ENCODE results near the gene COL6A2.

Gene COL6A2

GRCh38 chr21:46109313-46110221, 11.7 kb downstream of the COL6A2 start:
- no peak for TF ChIP-seq NFIC (IDR thresholded peaks at IDR 0.05)
- no peak for TF ChIP-seq YY1 (IDR thresholded peaks at IDR 0.05; ENCODE audit: low read depth)
- TF ChIP-seq ZBTB7A (IDR thresholded peaks at IDR 0.05; ENCODE audit: low read depth) = no peak
- TF ChIP-seq CEBPB (IDR thresholded peaks at IDR 0.05) = no peak
- TF ChIP-seq USF1 (IDR thresholded peaks at IDR 0.05) = no peak
- TF ChIP-seq TAF1 (IDR thresholded peaks at IDR 0.05; ENCODE audit: low read depth) = no peak
- TF ChIP-seq MAX (IDR thresholded peaks at IDR 0.05) = no peak
- TF ChIP-seq RAD21 (IDR thresholded peaks at IDR 0.05; ENCODE audit: low read depth) = no peak
- TF ChIP-seq EP300 (IDR thresholded peaks at IDR 0.05; ENCODE audit: borderline replicate concordance) = no peak
- no peak for TF ChIP-seq EGR1 (IDR thresholded peaks at IDR 0.05)
- no peak for TF ChIP-seq FOXM1 (IDR thresholded peaks at IDR 0.05; ENCODE audit: borderline replicate concordance, low read depth)

DNA sequence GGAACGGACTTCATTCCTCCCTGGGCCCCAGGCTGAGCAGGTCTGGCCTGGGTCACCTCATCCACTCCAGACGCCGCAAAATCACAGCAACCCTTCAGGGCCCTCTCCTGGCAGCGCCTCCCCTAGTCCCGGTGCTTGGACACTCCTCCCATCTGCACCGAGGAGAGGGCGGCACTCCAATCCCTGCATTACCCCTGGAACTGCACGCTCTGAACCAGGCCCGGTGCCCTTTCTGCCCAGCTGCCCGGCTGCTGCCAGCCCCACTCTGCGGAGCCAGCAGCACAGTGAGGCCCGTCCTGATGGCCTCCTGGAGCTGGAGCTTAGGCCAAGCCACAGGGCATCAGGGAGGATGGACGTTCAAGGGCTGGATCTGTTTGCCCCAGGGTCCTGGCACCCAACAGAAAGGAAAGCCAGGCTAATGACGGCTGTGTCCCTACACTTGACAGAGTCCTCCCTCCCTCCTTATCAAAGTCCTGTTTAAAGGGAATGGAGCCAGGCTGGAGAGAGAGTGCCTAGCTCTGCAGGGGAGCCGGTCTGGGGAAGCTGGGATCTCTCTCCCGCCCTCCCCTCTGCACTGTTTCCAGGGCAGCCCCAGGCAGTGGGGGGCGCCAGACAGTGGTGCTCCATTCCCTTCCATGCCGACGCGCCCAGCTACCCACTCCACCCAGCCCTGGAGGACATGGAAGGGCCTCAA, 12.7 kb downstream of the COL6A2 start:
- TF ChIP-seq RAD21 (IDR thresholded peaks at IDR 0.05; ENCODE audit: low read depth) (no peak), EGR1 (IDR thresholded peaks at IDR 0.05) (no peak), FOXM1 (IDR thresholded peaks at IDR 0.05; ENCODE audit: borderline replicate concordance, low read depth) (no peak), CEBPB (IDR thresholded peaks at IDR 0.05) (no peak), NFIC (IDR thresholded peaks at IDR 0.05) (no peak), EP300 (IDR thresholded peaks at IDR 0.05; ENCODE audit: borderline replicate concordance) (no peak), CREB1 (IDR thresholded peaks at IDR 0.05; ENCODE audit: low read depth) (no peak), TAF1 (IDR thresholded peaks at IDR 0.05; ENCODE audit: low read depth) (no peak), USF1 (IDR thresholded peaks at IDR 0.05) (no peak), TCF12 (IDR thresholded peaks at IDR 0.05; ENCODE audit: low read depth) (no peak), YY1 (IDR thresholded peaks at IDR 0.05; ENCODE audit: low read depth) (no peak), TEAD4 (IDR thresholded peaks at IDR 0.05) (no peak)

DNA sequence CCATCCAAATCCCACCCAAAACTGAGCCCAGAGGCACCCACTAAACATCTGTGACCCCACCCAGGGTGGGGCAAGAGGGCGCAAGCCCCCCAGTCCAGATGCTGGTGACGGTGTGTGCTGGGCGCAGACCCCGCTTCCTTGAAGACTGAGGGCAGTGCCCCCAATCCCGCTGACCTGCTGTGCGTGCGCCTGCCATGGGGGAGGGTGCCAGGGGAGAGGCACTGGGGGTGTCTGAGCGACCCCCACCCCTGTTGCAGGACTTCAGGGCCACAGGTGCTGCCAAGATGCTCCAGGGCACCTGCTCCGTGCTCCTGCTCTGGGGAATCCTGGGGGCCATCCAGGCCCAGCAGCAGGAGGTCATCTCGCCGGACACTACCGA, 13.3 kb downstream of the COL6A2 start:
- TF ChIP-seq TAF1 (IDR thresholded peaks at IDR 0.05; ENCODE audit: low read depth) (no peak), CREB1 (IDR thresholded peaks at IDR 0.05; ENCODE audit: low read depth) (no peak), EGR1 (IDR thresholded peaks at IDR 0.05) (no peak), TEAD4 (IDR thresholded peaks at IDR 0.05) (no peak), CEBPB (IDR thresholded peaks at IDR 0.05) (no peak)
- TF ChIP-seq, protein P1, sequence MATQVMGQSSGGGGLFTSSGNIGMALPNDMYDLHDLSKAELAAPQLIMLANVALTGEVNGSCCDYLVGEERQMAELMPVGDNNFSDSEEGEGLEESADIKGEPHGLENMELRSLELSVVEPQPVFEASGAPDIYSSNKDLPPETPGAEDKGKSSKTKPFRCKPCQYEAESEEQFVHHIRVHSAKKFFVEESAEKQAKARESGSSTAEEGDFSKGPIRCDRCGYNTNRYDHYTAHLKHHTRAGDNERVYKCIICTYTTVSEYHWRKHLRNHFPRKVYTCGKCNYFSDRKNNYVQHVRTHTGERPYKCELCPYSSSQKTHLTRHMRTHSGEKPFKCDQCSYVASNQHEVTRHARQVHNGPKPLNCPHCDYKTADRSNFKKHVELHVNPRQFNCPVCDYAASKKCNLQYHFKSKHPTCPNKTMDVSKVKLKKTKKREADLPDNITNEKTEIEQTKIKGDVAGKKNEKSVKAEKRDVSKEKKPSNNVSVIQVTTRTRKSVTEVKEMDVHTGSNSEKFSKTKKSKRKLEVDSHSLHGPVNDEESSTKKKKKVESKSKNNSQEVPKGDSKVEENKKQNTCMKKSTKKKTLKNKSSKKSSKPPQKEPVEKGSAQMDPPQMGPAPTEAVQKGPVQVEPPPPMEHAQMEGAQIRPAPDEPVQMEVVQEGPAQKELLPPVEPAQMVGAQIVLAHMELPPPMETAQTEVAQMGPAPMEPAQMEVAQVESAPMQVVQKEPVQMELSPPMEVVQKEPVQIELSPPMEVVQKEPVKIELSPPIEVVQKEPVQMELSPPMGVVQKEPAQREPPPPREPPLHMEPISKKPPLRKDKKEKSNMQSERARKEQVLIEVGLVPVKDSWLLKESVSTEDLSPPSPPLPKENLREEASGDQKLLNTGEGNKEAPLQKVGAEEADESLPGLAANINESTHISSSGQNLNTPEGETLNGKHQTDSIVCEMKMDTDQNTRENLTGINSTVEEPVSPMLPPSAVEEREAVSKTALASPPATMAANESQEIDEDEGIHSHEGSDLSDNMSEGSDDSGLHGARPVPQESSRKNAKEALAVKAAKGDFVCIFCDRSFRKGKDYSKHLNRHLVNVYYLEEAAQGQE (IDR thresholded peaks at IDR 0.05; ENCODE audit: low read depth) = no peak

GRCh38 chr21:46111857-46112724, 14.2 kb downstream of the COL6A2 start:
- TF ChIP-seq MAX (IDR thresholded peaks at IDR 0.05) = no peak
- TF ChIP-seq TAF1 (IDR thresholded peaks at IDR 0.05; ENCODE audit: low read depth) = no peak
- no peak for TF ChIP-seq TCF12 (IDR thresholded peaks at IDR 0.05; ENCODE audit: low read depth)
- TF ChIP-seq EP300 (IDR thresholded peaks at IDR 0.05; ENCODE audit: borderline replicate concordance) = no peak

DNA sequence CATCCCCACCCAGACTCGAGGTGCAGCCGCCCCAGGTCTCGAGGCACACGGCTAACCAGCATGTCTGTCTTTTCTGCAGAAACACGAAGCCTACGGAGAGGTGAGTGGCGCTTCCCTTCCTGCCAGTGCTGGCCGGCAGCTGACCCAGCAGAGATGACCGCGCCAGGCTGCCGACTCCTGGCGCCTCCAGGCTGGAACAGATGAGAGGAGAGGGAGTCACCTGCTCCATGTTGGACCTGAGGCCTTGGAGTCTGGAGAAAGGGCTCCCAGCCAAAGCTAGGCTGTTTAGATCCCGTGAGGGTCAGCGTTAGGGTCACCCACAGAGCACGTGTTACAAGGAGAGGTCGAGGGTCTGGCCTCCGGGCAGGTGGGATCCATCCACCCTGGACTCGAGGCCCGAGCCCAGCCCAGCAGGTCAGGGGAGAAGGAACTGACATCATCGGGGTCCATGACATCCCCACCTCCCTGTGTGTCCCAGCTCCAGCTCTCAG, 14.9 kb downstream of the COL6A2 start:
- TF ChIP-seq FOXM1 (IDR thresholded peaks at IDR 0.05; ENCODE audit: borderline replicate concordance, low read depth) (no peak), TAF1 (IDR thresholded peaks at IDR 0.05; ENCODE audit: low read depth) (no peak), NFIC (IDR thresholded peaks at IDR 0.05) (no peak), ZBTB7A (IDR thresholded peaks at IDR 0.05; ENCODE audit: low read depth) (no peak), RAD21 (IDR thresholded peaks at IDR 0.05; ENCODE audit: low read depth) (no peak), MAX (IDR thresholded peaks at IDR 0.05) (no peak), CEBPB (IDR thresholded peaks at IDR 0.05) (no peak), TEAD4 (IDR thresholded peaks at IDR 0.05) (no peak), EP300 (IDR thresholded peaks at IDR 0.05; ENCODE audit: borderline replicate concordance) (no peak), TCF12 (IDR thresholded peaks at IDR 0.05; ENCODE audit: low read depth) (no peak), EGR1 (IDR thresholded peaks at IDR 0.05) (no peak), CREB1 (IDR thresholded peaks at IDR 0.05; ENCODE audit: low read depth) (no peak), YY1 (IDR thresholded peaks at IDR 0.05; ENCODE audit: low read depth) (no peak)
- TF ChIP-seq, protein P1 (IDR thresholded peaks at IDR 0.05; ENCODE audit: low read depth) = no peak

Data from Ishikawa (cell line).